Ovary (tissue), 9 donors: ENCODE measurements around the gene DDX47. TPM values are rescaled to one million over a fixed set of nuclear protein-coding genes. Genes with fewer than 3 reads are reported as not detected.

ENCODE experiments used
- DNase-seq, 5 donors: peaks; one replicate each; pipeline ENCODE4 v3.0.0-alpha.2; 2019 to 2020
- H3K27ac ChIP-seq, 2 donors: fragments of 200-600 bp; one replicate each; pipeline versions ENCODE4 v1.5.1 to v1.8.0; 2019 to 2022
- H3K27me3 ChIP-seq: fragments of 200-600 bp; one replicate; pipeline ENCODE4 v1.8.0; 2022
- H3K36me3 ChIP-seq: fragments of 200-600 bp; sonication (generic); one replicate; pipeline ENCODE4 v1.5.1; 2019
- H3K4me1 ChIP-seq: one replicate; pipeline ENCODE4 v1.8.1; 2013; ENCODE audit warnings: mild to moderate bottlenecking, moderate library complexity; ENCODE audit not compliant: insufficient read depth
- H3K4me3 ChIP-seq: fragments of 200-600 bp; sonication (generic); one replicate; pipeline ENCODE4 v1.5.1; 2017
- H3K9me3 ChIP-seq, 2 donors: fragments of 200-600 bp in 1 of 2; sonication (generic) in 1 of 2; one replicate each; pipeline versions ENCODE4 v1.5.1 to v1.8.1; 2013 to 2019; ENCODE audit warnings: mild to moderate bottlenecking in 1 of 2, moderate library complexity in 1 of 2
- EP300 ChIP-seq: sonication (generic); formaldehyde crosslinking; IDR thresholded peaks from one replicate; pipeline ENCODE4 v1.6.1; 2017; ENCODE audit warnings: antibody characterized with exemption
- POLR2A ChIP-seq: fragments of 450-650 bp; IDR thresholded peaks from one replicate; pipeline ENCODE4 v1.6.1; 2017; ENCODE audit warnings: antibody characterized with exemption, mild to moderate bottlenecking, moderate library complexity
- whole genome bisulfite sequencing, 3 donors: extraction: QIAGEN DNeasy Blood & Tissue Kit in 1 of 3; methylation state at CpG; one replicate each; pipeline versions ENCODE4 v1.1.5 to v1.1.7; 2013 to 2017; 5-methylcytosine and 5-hydroxymethylcytosine counted together
- intact Hi-C, 4 donors: fragments of 100-400 bp; cut with DNase I; formaldehyde crosslinking; loops; one replicate each; pipeline versions ENCODE4 v1.11.0 to v1.15.1; 2022 to 2023
- polyA plus RNA-seq, 2 donors: library from polyadenylated mRNA; stranded (reverse); fragments of 200-250 nt in 1 of 2; fragments of 350-450 nt in 1 of 2; fragmentation: Illumina TruSeq in 1 of 2; extraction: RNeasy Lipid Tissue Mini Kit (QIAGEN cat#74804) in 1 of 2; gene quantifications; one replicate each; pipeline ENCODE4 v1.2.3, GENCODE V29; 2013 to 2014
- total RNA-seq, 7 donors: library from RNA; depleted of rRNA in 2 of 7; stranded (reverse); fragments of >200 nt in 2 of 7; fragmentation: NEBNext Ultra II Directional in 3 of 7; extraction: Animal tissue kit (Norgen Biotek cat#: 25700) in 3 of 7; gene quantifications; one replicate each; pipeline versions ENCODE4 v1.1.0 to v1.2.4, GENCODE V29; 2016 to 2023
- TF ChIP-seq, protein P1 (sequence below), 3 donors: fragments of 450-650 bp in 2 of 3; fragments of 200-600 bp in 1 of 3; IDR thresholded peaks; one replicate each; pipeline versions ENCODE4 v1.5.1 to v1.8.0; 2016 to 2022; ENCODE audit warnings: antibody characterized with exemption in 3 of 3, mild to moderate bottlenecking in 1 of 3
- donor health status: DM: no; HTN: no; CAD: no; lungs with moderate emphysema.
- donor health status: DM: no; HTN: no; CAD: no.
- donor health status: Bipolar disorder and iron deficiency.
- donor health status: DM: yes; HTN: yes; CAD: no.
- donor health status: DM: no; HTN: no; CAD: no.
- donor health status: DM: yes; HTN: yes; CAD: no.

Gene DDX47
- total and polyA plus RNA-seq, 9 donors: 38.6 to 71.7 (median 52.3) TPM

DNA sequence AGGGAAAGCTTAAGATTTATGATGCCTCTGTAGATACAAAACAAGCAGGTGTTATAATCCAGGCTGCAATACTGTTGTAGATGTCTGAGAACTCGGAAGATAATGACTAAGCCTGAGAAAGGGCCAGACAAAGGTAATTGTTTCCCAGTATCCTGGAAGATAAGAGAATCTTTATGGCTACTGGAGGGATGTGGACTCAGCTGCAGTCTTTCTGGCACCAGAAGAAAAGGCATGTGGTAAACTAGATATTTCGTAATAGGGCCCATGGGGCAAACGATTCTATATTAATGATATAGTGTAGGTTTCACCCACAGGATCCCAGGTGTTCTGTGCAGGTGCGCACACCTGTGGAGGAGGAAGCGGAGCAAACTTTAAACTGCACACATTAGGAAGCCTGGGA is 36.9 kb upstream of the DDX47 start:
- intact Hi-C loops: no loop called here
- Histone ChIP-seq H3K27me3 (no peaks in the 10 kb centered on the region), H3K36me3 (no peaks in the 10 kb centered on the region), H3K4me1 (no peaks in the 10 kb centered on the region), H3K4me3 (no peak overlapping the region), H3K9me3 (no peaks in the 10 kb centered on the region), H3K27ac (no peak overlapping the region)
- TF ChIP-seq POLR2A (no peak), EP300 (no peak)
- TF ChIP-seq, protein P1, sequence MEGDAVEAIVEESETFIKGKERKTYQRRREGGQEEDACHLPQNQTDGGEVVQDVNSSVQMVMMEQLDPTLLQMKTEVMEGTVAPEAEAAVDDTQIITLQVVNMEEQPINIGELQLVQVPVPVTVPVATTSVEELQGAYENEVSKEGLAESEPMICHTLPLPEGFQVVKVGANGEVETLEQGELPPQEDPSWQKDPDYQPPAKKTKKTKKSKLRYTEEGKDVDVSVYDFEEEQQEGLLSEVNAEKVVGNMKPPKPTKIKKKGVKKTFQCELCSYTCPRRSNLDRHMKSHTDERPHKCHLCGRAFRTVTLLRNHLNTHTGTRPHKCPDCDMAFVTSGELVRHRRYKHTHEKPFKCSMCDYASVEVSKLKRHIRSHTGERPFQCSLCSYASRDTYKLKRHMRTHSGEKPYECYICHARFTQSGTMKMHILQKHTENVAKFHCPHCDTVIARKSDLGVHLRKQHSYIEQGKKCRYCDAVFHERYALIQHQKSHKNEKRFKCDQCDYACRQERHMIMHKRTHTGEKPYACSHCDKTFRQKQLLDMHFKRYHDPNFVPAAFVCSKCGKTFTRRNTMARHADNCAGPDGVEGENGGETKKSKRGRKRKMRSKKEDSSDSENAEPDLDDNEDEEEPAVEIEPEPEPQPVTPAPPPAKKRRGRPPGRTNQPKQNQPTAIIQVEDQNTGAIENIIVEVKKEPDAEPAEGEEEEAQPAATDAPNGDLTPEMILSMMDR (IDR thresholded peaks at IDR 0.05): no peak
- 57 to 68% (median 67%) methylated on average over 5 of the region's 5 CpGs for WGBS, 3 donors
- DNase-seq: no peak

DNA sequence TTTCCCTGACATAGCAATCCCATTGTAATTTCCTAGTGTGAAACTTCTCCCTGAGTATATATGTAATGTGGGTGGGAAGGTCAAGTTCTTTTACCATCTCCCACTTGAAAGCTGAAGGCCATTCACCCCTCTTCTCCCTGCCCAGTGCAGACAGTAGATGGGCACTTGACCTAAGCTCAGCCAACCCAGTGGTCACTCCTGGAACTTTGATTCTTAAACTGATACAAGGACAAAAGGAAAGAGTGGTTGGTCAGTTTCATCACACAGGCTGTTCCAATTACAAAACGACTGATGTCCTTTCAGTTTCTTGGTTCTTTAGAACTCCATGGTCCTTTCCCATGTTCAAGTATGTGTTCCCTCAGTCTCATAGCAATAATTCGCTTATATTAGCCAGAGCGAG is 36.1 kb upstream of the DDX47 start:
- DNase-seq: no peak
- no peak overlapping the region for H3K4me3 ChIP-seq

DNA sequence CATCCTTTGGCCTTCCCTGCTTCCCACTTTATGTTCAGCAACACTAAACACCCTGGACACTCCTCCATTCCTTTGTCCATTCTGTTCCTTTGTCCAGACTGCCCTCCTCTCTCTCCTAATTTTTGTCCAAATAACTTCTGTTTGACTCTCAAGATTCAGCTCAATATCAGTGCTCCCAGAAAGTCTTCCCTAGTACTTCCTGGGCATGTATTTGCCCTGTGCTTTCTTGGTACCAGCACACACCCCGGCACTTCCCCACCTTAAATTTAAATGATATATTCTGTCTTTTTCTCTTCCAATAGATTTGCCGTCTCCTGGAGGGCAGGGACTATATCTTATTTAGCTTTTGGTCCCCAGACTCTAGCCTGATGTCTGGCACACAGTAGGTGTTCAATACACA is 34.1 kb upstream of the DDX47 start:
- no peak overlapping the region for H3K27ac ChIP-seq
- no peaks in the 10 kb centered on the region for H3K36me3 ChIP-seq
- H3K4me3 ChIP-seq: no peak overlapping the region
- DNase-seq: no peak
- H3K9me3 ChIP-seq: no peaks in the 10 kb centered on the region
- WGBS, 3 donors: 92 to 96% (median 94%) methylated on average over 2 of the region's 2 CpGs
- H3K27me3 ChIP-seq: no peaks in the 10 kb centered on the region
- no peaks in the 10 kb centered on the region for H3K4me1 ChIP-seq
- intact Hi-C loops: no loop called here
- TF ChIP-seq, protein P1 (IDR thresholded peaks at IDR 0.05): no peak
- TF ChIP-seq EP300 (no peak), POLR2A (no peak)

More for the DNA sequence above, 36.1 kb upstream of the DDX47 start:
- intact Hi-C loops: no loop called here
- Histone ChIP-seq H3K27ac (no peak overlapping the region), H3K27me3 (no peaks in the 10 kb centered on the region), H3K4me1 (no peaks in the 10 kb centered on the region), H3K36me3 (no peaks in the 10 kb centered on the region), H3K9me3 (no peaks in the 10 kb centered on the region)
- TF ChIP-seq, protein P1 (IDR thresholded peaks at IDR 0.05): no peak
- no peak for TF ChIP-seq POLR2A
- 79 to 83% (median 80%) methylated on average over 3 of the region's 3 CpGs for WGBS, 3 donors

DNA sequence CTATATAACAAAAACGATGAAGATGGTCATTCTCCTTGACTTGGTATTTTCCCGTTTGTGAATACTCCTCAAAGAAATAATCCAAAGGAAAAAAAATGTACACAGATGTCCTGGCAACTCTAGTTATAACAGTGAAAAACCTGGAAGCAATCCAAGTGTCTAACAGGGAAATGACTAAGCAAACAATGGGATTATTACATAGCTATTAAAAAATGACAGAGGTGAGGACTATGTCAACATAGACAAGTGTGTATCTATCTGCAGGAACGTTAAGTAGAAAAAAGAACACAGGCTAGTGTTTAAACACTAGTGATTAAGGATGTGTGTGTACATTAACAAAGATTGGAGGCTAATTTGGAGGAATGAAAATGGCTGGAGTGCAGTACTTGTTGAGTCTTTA is 33.6 kb upstream of the DDX47 start:
- H3K4me1 ChIP-seq: no peaks in the 10 kb centered on the region
- H3K4me3 ChIP-seq: no peak overlapping the region
- no peak overlapping the region for H3K27ac ChIP-seq
- DNase-seq: no peak
- TF ChIP-seq POLR2A (no peak), EP300 (no peak)
- TF ChIP-seq, protein P1 (IDR thresholded peaks at IDR 0.05): no peak
- 2 to 8% (median 2%) methylated on average over 3 of the region's 3 CpGs for WGBS, 3 donors
- H3K27me3 ChIP-seq: no peaks in the 10 kb centered on the region
- H3K9me3 ChIP-seq: no peaks in the 10 kb centered on the region
- intact Hi-C loops: no loop called here
- H3K36me3 ChIP-seq: no peaks in the 10 kb centered on the region

DNA sequence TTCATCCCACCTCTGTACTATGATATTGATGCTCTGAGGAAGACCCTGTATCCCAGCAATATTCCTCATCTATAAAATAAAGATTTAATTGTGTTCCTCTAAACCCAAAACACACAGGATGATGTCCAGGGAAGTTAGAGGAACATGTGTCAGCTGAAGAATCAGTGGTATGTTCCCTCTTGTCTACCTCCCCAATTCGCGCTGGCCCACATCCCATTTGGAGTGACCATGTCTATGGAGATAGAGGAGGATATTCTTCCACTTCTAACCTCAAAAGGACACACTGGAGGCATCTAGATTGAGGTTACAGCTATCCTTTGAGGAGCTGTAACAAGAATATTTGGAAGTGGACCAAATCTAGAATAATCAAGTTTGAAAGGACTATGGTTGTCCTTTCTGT is 29.0 kb upstream of the DDX47 start:
- intact Hi-C loops: no loop called here
- WGBS, 3 donors: 92 to 97% (median 95%) methylated on average over 2 of the region's 2 CpGs
- no peaks in the 10 kb centered on the region for H3K27me3 ChIP-seq
- no peak for DNase-seq
- no peak overlapping the region for H3K27ac ChIP-seq
- H3K4me3 ChIP-seq: no peak overlapping the region
- H3K9me3 ChIP-seq: no peaks in the 10 kb centered on the region
- TF ChIP-seq POLR2A (no peak), EP300 (no peak)
- TF ChIP-seq, protein P1 (IDR thresholded peaks at IDR 0.05): no peak
- H3K4me1 ChIP-seq: peaks cover 10% of the 10 kb centered on the region
- H3K36me3 ChIP-seq: no peaks in the 10 kb centered on the region
